Ectodermal cell (in vitro differentiated cells): ENCODE measurements around the gene PRKACG.
A peak's percentile ranks its signal among the peaks of the same experiment; 100 is the strongest.

Experiments used
- H3K27ac ChIP-seq: 2 replicates; pipeline ENCODE4 v1.7.0; 2013; ENCODE audit warnings: mild to moderate bottlenecking, low read depth, low read length; ENCODE audit not compliant: insufficient read depth, poor library complexity, severe bottlenecking
- H3K27me3 ChIP-seq: 2 replicates; pipeline ENCODE4 v1.7.0; 2013; ENCODE audit warnings: mild to moderate bottlenecking, low read length; ENCODE audit not compliant: insufficient read depth, control insufficient read depth, poor library complexity, severe bottlenecking
- H3K36me3 ChIP-seq: one replicate; pipeline ENCODE4 v1.7.0; 2013; ENCODE audit warnings: low read length; ENCODE audit not compliant: control insufficient read depth, insufficient read depth
- H3K4me1 ChIP-seq: one replicate; pipeline ENCODE4 v1.7.0; 2013; ENCODE audit warnings: low read length; ENCODE audit not compliant: control insufficient read depth, insufficient read depth
- H3K4me3 ChIP-seq: 2 replicates; pipeline ENCODE4 v1.7.0; 2013; ENCODE audit warnings: low read depth, low read length, control low read depth; ENCODE audit not compliant: insufficient read depth
- H3K9me3 ChIP-seq: 2 replicates; pipeline ENCODE4 v1.7.0; 2013; ENCODE audit warnings: mild to moderate bottlenecking, low read length, moderate library complexity; ENCODE audit not compliant: control insufficient read depth
- WGBS, 2 experiments: methylation state at CpG; one replicate each; pipeline ENCODE4 v1.1.7; 2013; ENCODE audit warnings: missing lambda C conversion rate in 2 of 2; 5-methylcytosine and 5-hydroxymethylcytosine counted together

Gene PRKACG

GRCh38 chr9:69045821-69046220 is 31.9 kb upstream of the PRKACG start:
- Histone ChIP-seq H3K4me3 (no peak overlapping the region), H3K36me3 (peaks cover 11% of the 10 kb centered on the region)
- WGBS, 2 experiments, result 39 to 45% methylated on average over 4 of the region's 4 CpGs

GRCh38 chr9:69044240-69045219 is 30.6 kb upstream of the PRKACG start:
- peak overlapping the region; percentile 50 for H3K27ac ChIP-seq
- no peaks in the 10 kb centered on the region for H3K9me3 ChIP-seq
- peaks cover 21% of the 10 kb centered on the region for H3K4me1 ChIP-seq
- H3K27me3 ChIP-seq, result no peaks in the 10 kb centered on the region
- H3K4me3 ChIP-seq, result no peak overlapping the region
- H3K36me3 ChIP-seq, result peaks cover 11% of the 10 kb centered on the region
- 58 to 62% methylated on average over 7 to 8 of the region's 9 CpGs for WGBS, 2 experiments

More at GRCh38 chr9:69045821-69046220, 31.9 kb upstream of the PRKACG start:
- Histone ChIP-seq H3K9me3 (no peaks in the 10 kb centered on the region), H3K27me3 (no peaks in the 10 kb centered on the region), H3K27ac (no peak overlapping the region), H3K4me1 (peaks cover 21% of the 10 kb centered on the region)

GRCh38 chr9:69040646-69041045 is 26.7 kb upstream of the PRKACG start:
- WGBS, 2 experiments, result 83 to 96% methylated on average over 1 to 2 of the region's 2 CpGs
- no peak overlapping the region for H3K27ac ChIP-seq
- no peaks in the 10 kb centered on the region for H3K9me3 ChIP-seq
- H3K36me3 ChIP-seq, result no peaks in the 10 kb centered on the region
- H3K27me3 ChIP-seq, result no peaks in the 10 kb centered on the region
- H3K4me1 ChIP-seq, result peaks cover 18% of the 10 kb centered on the region
- H3K4me3 ChIP-seq, result no peak overlapping the region

GRCh38 chr9:69036799-69037198 is 22.9 kb upstream of the PRKACG start:
- Histone ChIP-seq H3K9me3 (no peaks in the 10 kb centered on the region), H3K4me1 (no peaks in the 10 kb centered on the region), H3K36me3 (no peaks in the 10 kb centered on the region), H3K4me3 (peak overlapping the region; percentile 69), H3K27me3 (no peaks in the 10 kb centered on the region), H3K27ac (no peak overlapping the region)
- WGBS, 2 experiments, result 74 to 75% methylated on average over 10 of the region's 10 CpGs

GRCh38 chr9:69036309-69036708 is 22.4 kb upstream of the PRKACG start:
- Histone ChIP-seq H3K27ac (no peak overlapping the region), H3K27me3 (no peaks in the 10 kb centered on the region), H3K4me1 (no peaks in the 10 kb centered on the region), H3K36me3 (no peaks in the 10 kb centered on the region), H3K9me3 (no peaks in the 10 kb centered on the region), H3K4me3 (peak overlapping the region; percentile 69)
- 8 to 9% methylated on average over 14 of the region's 14 CpGs for WGBS, 2 experiments

- WGBS, 2 experiments, result 1 to 2% methylated on average over 74 to 75 of the region's 75 CpGs
- H3K27me3 ChIP-seq, result no peaks in the 10 kb centered on the region
- H3K4me1 ChIP-seq, result no peaks in the 10 kb centered on the region
- peak within 1 kb of the TSS; percentile 65 for H3K27ac ChIP-seq
- peak within 1 kb of the TSS; percentile 69 for H3K4me3 ChIP-seq
- no peaks in the 10 kb centered on the region for H3K36me3 ChIP-seq
- no peaks in the 10 kb centered on the region for H3K9me3 ChIP-seq
Observed at GRCh38 chr9:69035438-69036308, 21.8 kb upstream of the PRKACG start, which contains the start of gene FXN. Gene FXN (plus strand): TSS chr9:69035752. CDS start chr9:69035783, 31 bp downstream.

GRCh38 chr9:69034071-69034470 is 20.2 kb upstream of the PRKACG start:
- Histone ChIP-seq H3K4me3 (no peak overlapping the region), H3K4me1 (no peaks in the 10 kb centered on the region), H3K27ac (no peak overlapping the region), H3K36me3 (no peaks in the 10 kb centered on the region), H3K9me3 (no peaks in the 10 kb centered on the region), H3K27me3 (no peaks in the 10 kb centered on the region)
- WGBS, 2 experiments, result 80 to 92% methylated on average over 2 of the region's 2 CpGs

- Histone ChIP-seq H3K36me3 (no peaks in the 10 kb centered on the region), H3K4me1 (no peaks in the 10 kb centered on the region), H3K4me3 (no peak overlapping the region), H3K27ac (no peak overlapping the region), H3K9me3 (no peaks in the 10 kb centered on the region), H3K27me3 (no peaks in the 10 kb centered on the region)
- WGBS, 2 experiments, result 75 to 83% methylated on average over 1 of the region's 1 CpG
Observed at GRCh38 chr9:69030851-69031645, 17.1 kb upstream of the PRKACG start.

GRCh38 chr9:69029535-69029934 is 15.6 kb upstream of the PRKACG start:
- H3K27me3 ChIP-seq, result no peaks in the 10 kb centered on the region
- no peaks in the 10 kb centered on the region for H3K4me1 ChIP-seq
- no peaks in the 10 kb centered on the region for H3K9me3 ChIP-seq
- H3K27ac ChIP-seq, result no peak overlapping the region
- H3K4me3 ChIP-seq, result no peak overlapping the region
- H3K36me3 ChIP-seq, result no peaks in the 10 kb centered on the region
